Activated gamma-delta T cell treated with Interleukin-2 at 50 U/mL for 16 hours (primary cell): ENCODE results near the gene PRAMEF7.
"Not testable (repeated sequence)": the region's sequence is repeated elsewhere in the genome, so short reads cannot be mapped to it uniquely, and the experiment has no call there.

Experiments used
- DNase-seq: peaks from one replicate; pipeline ENCODE4 v3.0.0-alpha.2; 2020

The PRAMEF7 gene

DNA sequence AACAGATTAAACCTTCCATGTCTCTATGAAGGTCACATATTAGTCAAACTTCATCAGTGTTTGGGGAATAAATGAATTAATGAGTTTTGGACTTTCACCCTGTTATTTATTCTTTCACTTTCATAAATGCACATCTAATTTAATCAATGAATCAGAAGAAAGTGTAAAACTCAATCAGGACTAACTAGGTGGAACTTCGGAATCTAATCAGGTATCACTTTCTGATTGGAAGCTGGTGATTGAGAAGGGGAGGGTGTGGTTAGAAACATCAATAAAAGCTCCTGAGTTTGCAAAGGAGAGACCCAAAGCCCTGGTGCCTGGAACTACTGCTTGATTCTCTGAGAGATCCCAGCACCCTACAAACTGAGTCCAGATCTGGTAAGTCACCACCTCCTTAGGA lies at the start of gene PRAMEF7:
Gene PRAMEF7 (plus strand): TSS at position 301 of the 400 bp plus-strand sequence. CDS start 1,083 bp downstream, outside the sequence.
- DNase-seq, result not testable (repeated sequence)

DNA sequence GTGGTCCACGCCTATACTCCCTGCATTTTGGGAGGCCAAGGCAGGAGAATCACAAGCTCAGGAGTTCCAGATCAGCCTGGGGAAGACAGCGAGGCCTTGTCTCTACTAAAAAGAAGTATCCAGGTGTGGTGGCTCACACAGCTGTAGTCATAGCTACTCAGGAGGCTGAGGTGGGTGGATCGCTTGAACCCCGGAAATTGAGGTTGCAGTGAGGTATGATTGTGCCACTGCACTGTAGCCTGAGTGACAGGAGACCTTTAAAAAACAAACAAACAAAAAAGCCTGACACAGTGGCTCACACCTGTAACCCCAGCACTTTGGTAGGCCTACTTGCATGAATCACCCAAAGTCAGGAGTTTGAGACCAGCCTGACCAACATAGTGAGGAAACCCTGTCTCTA lies 38.0 kb upstream of the PRAMEF7 start:
- not testable (repeated sequence) for DNase-seq

GRCh38 chr1:12886101-12886500 lies 30.3 kb upstream of the PRAMEF7 start, which contains the start of gene PRAMEF4:
Gene PRAMEF4 (minus strand): TSS chr1:12886201. CDS start chr1:12883394, 2,807 bp downstream.
- not testable (repeated sequence) for DNase-seq

DNA sequence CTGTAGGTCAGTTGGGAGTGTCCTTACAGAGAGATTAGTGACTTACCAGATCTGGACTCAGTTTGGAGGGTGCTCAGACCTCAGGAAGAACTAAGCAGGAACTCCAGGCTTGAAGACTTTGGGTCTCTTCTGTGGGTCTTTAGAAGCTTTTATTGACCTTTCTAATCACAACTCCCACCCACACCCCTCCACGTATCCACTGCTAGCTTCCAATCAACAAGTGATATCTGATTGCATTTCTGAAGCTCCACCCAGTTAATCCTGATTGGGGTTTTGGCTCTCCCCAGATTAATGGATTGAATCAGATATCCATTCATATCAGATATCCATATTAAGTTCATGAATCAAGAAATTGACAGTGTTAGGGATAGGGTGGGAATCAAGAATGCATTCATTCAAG lies 18.2 kb upstream of the PRAMEF7 start, which contains the start of gene PRAMEF10:
Gene PRAMEF10 (minus strand): TSS at position 101 of the 400 bp plus-strand sequence. CDS start 2,423 bp downstream, outside the sequence.
- not testable (repeated sequence) for DNase-seq

GRCh38 chr1:12899186-12899585 lies 17.2 kb upstream of the PRAMEF7 start:
- DNase-seq, result not testable (repeated sequence)

DNA sequence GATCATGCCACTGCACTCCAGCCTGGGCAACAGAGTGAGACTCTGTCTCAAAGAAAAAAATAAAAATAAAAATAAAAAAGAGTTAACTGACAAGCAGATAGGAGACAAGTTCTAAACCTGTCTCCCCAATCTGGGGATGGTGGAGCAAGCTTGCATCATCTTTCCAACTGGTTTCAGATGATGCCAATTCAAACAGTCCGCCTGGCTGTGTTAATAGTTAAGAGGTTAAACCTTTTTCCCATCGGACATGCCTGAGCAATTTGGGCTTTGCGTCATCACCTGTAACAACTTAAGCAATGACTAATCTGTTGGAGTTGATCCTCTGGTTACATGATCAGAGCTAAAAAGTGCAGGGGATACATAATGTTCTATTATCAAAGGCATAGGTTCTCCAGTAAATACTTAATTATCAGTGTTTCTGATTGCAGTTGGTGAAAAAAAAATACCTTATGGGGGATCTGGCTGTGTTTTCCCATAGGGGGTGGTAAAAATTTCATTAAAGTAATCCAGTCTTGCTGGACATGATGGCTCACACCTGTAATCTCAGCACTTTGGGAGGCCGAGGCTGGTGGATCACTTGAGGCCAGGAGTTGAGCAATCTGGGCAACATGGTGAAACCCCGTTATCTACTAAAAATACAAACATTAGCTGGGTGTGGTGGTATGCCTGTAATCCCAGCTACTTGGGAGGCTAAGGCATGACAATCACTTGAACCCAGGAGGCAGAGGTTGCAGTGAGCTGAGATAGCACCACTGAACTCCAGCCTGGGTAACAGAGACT lies 12.4 kb upstream of the PRAMEF7 start:
- DNase-seq, result not testable (repeated sequence)

GRCh38 chr1:12921749-12922148 lies 5.3 kb downstream of the PRAMEF7 start:
- DNase-seq, result not testable (repeated sequence)

- DNase-seq, result not testable (repeated sequence)
These were observed 8.0 kb downstream of the PRAMEF7 start for GRCh38 chr1:12924368-12924767.

DNA sequence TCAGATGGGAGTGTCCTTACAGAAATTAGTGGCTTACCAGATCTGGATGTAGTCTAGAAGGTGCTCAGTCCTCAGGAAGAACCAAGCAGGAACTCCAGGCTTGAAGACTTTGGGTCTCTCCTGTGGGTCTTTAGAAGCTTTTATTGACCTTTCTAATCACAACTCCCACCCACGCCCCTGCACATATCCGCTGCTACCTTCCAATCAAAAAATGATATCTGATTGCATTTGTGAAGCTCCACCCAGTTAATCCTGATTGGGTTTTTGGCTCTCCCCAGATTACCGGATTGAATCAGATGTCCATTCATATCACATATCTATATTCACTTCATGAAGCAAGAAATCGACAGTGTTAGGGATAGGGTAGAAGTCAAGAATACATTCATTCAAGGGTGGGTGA lies 31.1 kb downstream of the PRAMEF7 start, which contains the start of gene PRAMEF6:
Gene PRAMEF6 (minus strand): TSS at position 101 of the 400 bp plus-strand sequence. CDS start 5,062 bp downstream, outside the sequence.
- DNase-seq, result not testable (repeated sequence)
